ENCODE data around the gene SGTB.
"Not testable (repeated sequence)": the region's sequence is repeated elsewhere in the genome, so short reads cannot be mapped to it uniquely, and the experiment has no call there.

SGTB gene

GRCh38 chr5:65668696-65669095 is 53.2 kb downstream of the SGTB start:
- no peak for DNase-seq (ENCODE audit: low spot score)

GRCh38 chr5:65663804-65664521 is 57.9 kb downstream of the SGTB start:
- peak; percentile 5 for DNase-seq (ENCODE audit: low spot score)

- DNase-seq (ENCODE audit: low spot score): no peak
Observed at GRCh38 chr5:65654713-65655112, 67.2 kb downstream of the SGTB start.

GRCh38 chr5:65651144-65651543 is 70.8 kb downstream of the SGTB start:
- DNase-seq (ENCODE audit: low spot score): no peak

- DNase-seq (ENCODE audit: low spot score): no peak
Observed at GRCh38 chr5:65647941-65648340, 74.0 kb downstream of the SGTB start.

GRCh38 chr5:65646938-65647337 is 75.0 kb downstream of the SGTB start:
- DNase-seq (ENCODE audit: low spot score): no peak

GRCh38 chr5:65640240-65640639 is 81.7 kb downstream of the SGTB start:
- no peak for DNase-seq (ENCODE audit: low spot score)

- no peak for DNase-seq (ENCODE audit: low spot score)
Observed at GRCh38 chr5:65630981-65631380, 90.9 kb downstream of the SGTB start.

- peak; percentile 2 for DNase-seq (ENCODE audit: low spot score)
Observed at GRCh38 chr5:65625743-65626142, 96.2 kb downstream of the SGTB start.

- DNase-seq (ENCODE audit: low spot score): peak; percentile 29
Observed at GRCh38 chr5:65624571-65625555, 97.0 kb downstream of the SGTB start, which contains the start of the genes SHLD3 and TRAPPC13. TSS of gene SHLD3 (plus strand) at chr5:65625027. CDS start at chr5:65629588, 4,561 bp downstream. TSS of gene TRAPPC13 (plus strand) at chr5:65625027. CDS start at chr5:65625061, 34 bp downstream.

- DNase-seq (ENCODE audit: low spot score): peak; percentile 63
Observed at GRCh38 chr5:65624025-65624570, 97.8 kb downstream of the SGTB start, which contains the start of gene TRIM23. TSS of gene TRIM23 (minus strand) at chr5:65624333. CDS start at chr5:65624274, 59 bp downstream.

GRCh38 chr5:65623482-65623881 is 98.4 kb downstream of the SGTB start:
- no peak for DNase-seq (ENCODE audit: low spot score)

- DNase-seq (ENCODE audit: low spot score): not testable (repeated sequence)
Observed at GRCh38 chr5:65621961-65622360, 99.9 kb downstream of the SGTB start.

GRCh38 chr5:65620021-65620420 is 101.9 kb downstream of the SGTB start:
- DNase-seq (ENCODE audit: low spot score): no peak

Measured in COLO829 (cell line).